Measurements from ENCODE around the gene PSMB11. TPM values are rescaled to one million over a fixed set of nuclear protein-coding genes. Genes with fewer than 3 reads are reported as not detected.

The PSMB11 gene
- total RNA-seq, 2 donors from 2014 or later, result not detected

DNA sequence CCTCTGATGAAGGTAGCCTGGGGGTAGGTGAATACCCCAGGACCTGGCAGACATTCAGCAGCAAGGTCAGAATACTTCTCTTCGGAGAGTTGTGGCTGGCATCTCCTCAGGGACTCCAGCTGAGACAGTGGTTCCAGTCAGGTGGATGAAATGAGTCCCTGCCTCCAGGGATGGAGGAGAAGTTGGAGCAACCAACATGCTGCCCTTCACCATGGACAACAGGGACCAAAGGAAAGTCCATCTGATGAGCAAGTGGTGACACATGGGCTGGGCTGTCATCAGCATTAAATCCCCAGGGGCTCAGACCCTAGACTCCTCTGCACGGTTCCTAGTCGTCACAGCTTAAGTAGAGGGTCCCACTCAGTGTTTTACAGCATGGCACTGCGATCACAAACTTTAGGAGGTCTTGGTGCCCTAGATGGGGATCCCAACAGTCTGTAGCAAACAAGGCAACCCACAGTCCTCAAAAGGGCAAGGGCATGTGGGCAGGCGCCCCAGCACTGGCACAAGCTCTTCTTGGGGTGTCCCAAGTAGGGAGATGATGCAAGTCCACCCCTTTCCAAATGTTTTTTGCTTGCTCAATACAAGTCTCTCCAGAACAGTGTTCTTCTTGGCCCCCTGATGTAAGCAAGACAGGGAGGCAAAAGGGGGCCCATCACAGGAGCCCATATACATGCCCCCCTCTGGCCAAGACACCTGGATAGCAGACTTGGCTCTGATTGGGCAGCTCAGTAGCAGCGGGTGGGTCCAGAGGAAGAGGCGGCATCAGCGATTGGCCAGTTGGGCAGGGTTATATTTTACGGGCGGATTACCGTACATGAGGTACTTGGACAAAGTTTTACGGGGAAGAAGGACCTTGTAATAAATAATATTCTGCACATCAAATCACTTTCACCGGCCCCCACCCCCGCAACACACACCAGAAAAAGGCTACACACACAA is 26.1 kb downstream of the PSMB11 start:
- no peak overlapping the region for H3K27ac ChIP-seq
- TF ChIP-seq, protein P1, sequence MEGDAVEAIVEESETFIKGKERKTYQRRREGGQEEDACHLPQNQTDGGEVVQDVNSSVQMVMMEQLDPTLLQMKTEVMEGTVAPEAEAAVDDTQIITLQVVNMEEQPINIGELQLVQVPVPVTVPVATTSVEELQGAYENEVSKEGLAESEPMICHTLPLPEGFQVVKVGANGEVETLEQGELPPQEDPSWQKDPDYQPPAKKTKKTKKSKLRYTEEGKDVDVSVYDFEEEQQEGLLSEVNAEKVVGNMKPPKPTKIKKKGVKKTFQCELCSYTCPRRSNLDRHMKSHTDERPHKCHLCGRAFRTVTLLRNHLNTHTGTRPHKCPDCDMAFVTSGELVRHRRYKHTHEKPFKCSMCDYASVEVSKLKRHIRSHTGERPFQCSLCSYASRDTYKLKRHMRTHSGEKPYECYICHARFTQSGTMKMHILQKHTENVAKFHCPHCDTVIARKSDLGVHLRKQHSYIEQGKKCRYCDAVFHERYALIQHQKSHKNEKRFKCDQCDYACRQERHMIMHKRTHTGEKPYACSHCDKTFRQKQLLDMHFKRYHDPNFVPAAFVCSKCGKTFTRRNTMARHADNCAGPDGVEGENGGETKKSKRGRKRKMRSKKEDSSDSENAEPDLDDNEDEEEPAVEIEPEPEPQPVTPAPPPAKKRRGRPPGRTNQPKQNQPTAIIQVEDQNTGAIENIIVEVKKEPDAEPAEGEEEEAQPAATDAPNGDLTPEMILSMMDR (IDR thresholded peaks at IDR 0.05), result no peak
- no peak overlapping the region for H3K9ac ChIP-seq (ENCODE audit: low read depth in 2 of 2, low read length in 2 of 2)
- no peaks in the 10 kb centered on the region for H3K9me3 ChIP-seq
- H3K36me3 ChIP-seq, result peaks cover 28% of the 10 kb centered on the region
- intact Hi-C loops (cut with DNase I), result no loop called here
- H3K4me1 ChIP-seq, result peaks cover 18% of the 10 kb centered on the region
- H3K27me3 ChIP-seq, result no peaks in the 10 kb centered on the region
- no peak overlapping the region for H3K4me3 ChIP-seq
- no peak for DNase-seq

DNA sequence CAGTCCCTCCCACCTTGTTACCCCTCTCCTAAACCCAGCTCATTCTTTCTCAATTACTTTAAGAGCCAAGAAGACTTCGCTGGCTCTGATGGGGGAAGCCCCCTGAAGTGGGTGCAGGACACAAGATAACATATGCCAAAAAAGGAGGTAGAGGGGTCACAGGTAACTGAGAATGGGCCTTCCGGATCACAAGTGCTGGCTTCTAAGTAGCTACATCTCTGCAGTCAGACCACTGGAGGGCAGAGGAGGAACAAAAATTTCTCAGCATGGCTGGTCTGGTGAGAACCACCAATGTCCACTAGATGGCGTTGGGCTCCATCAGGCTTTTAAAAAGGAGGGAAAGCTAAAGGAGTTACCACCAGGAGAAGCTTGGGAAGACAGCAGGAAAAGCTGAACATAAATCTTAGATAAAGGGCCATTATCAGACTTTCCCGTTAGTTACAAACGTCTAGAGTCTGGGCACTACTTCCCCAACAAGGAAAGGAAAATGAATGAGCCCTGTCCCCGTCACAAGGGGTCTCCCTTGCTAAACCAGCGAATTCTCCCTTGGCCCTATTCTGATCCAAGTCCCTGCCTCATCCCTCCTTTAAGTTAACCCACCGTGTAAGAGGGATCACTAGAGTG is 26.9 kb downstream of the PSMB11 start:
- H3K27ac ChIP-seq, result no peak overlapping the region
- peaks cover 18% of the 10 kb centered on the region for H3K4me1 ChIP-seq
- peaks cover 20% of the 10 kb centered on the region for H3K36me3 ChIP-seq
- intact Hi-C loops (cut with DNase I), result no loop called here
- no peak overlapping the region for H3K9ac ChIP-seq (ENCODE audit: low read depth in 2 of 2, low read length in 2 of 2)
- DNase-seq, result peak; percentile 89
- no peaks in the 10 kb centered on the region for H3K9me3 ChIP-seq
- no peaks in the 10 kb centered on the region for H3K27me3 ChIP-seq
- no peak overlapping the region for H3K4me3 ChIP-seq
- TF ChIP-seq, protein P1 (IDR thresholded peaks at IDR 0.05), result peak; percentile 94

DNA sequence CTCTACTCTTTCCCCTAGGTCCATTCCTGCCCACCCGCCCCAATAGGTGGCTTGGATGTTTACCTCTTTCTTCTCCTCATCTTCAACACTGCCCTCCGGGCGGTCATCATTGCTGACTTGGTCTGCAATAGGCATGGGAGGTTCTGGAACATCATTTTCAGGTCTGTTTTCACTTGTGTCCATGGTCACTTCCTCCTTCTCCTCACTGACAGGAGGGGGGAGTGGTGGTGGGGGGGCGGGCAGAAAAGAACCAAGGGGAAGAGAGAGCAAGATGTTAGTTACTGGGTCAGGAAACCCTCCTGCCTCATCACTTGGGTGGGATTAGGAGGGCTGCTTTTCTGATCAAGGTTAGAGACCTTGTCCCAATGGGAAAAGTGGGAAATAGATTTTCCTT is 27.4 kb downstream of the PSMB11 start:
- Histone ChIP-seq H3K27me3 (no peaks in the 10 kb centered on the region), H3K9ac (ENCODE audit: low read depth in 2 of 2, low read length in 2 of 2) (no peak overlapping the region), H3K36me3 (peaks cover 15% of the 10 kb centered on the region), H3K4me3 (no peak overlapping the region), H3K4me1 (peaks cover 18% of the 10 kb centered on the region), H3K9me3 (no peaks in the 10 kb centered on the region), H3K27ac (no peak overlapping the region)
- no peak for DNase-seq
- TF ChIP-seq, protein P1 (IDR thresholded peaks at IDR 0.05), result no peak
- intact Hi-C loops (cut with DNase I), result no loop called here

DNA sequence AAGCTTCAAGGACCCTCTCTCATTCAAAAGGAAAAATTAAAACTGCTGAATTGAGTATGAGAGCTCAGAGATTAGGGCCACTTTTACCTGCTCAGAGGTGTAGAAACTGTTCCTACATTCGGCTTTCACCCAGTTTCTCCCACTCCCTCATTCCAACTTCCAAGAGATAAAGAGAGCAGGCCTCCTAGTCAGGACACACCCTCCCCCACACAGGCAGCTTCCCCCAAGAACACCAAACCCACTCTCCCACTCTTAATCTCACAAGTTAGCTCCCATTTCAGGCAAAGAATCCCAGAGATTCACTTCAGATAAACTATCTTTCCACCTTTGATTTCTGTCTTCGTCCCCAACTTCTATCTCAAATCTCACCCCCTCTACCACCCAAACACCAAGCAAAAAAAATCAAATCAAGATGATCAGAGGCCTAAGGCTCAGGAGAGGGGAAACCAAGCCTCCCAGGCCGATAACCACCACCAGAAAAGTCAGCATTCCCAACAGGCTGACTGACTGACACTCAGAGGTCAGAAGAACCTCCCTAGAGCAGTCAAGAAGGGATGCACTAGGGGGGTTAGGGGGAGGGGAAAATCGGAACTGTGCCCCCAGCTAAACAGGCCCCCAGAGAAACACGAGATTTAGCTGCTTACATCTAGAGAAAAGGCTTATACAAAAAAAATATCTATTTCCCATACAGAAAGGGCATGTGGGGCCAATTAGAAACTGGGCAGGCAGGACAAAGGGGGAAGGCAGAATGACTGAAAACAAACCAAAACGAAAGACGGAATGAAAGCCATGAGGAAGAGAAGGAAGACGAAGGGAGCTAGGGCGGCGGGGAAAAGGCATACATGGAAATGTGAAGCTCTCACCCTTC is 28.5 kb downstream of the PSMB11 start:
- Histone ChIP-seq H3K27me3 (no peaks in the 10 kb centered on the region), H3K4me3 (peak overlapping the region; percentile 51), H3K9ac (ENCODE audit: low read depth in 2 of 2, low read length in 2 of 2) (peak overlapping the region; percentile 82 to 87), H3K4me1 (peaks cover 18% of the 10 kb centered on the region), H3K9me3 (no peaks in the 10 kb centered on the region), H3K36me3 (peaks cover 12% of the 10 kb centered on the region), H3K27ac (peak overlapping the region; percentile 72)
- DNase-seq, result peak; percentile 15
- intact Hi-C loops (cut with DNase I), result no loop called here
- TF ChIP-seq, protein P1 (IDR thresholded peaks at IDR 0.05), result no peak
